ENCODE data around the gene PKP4.

The PKP4 gene

GRCh38 chr2:158478816-158479215 is 22.1 kb downstream of the PKP4 start:
- TF ChIP-seq CTCF (IDR thresholded peaks at IDR 0.05; ENCODE audit: low read length), result no peak
- no peak for TF ChIP-seq EZH2 (IDR thresholded peaks at IDR 0.05; ENCODE audit: borderline replicate concordance, low read length)

GRCh38 chr2:158481116-158481515 is 24.4 kb downstream of the PKP4 start:
- Histone ChIP-seq H3K4me3 (ENCODE audit: low read depth, low read length, poor library complexity, severe bottlenecking) (no peak overlapping the region), H3K9me3 (ENCODE audit: low read length) (no peaks in the 10 kb centered on the region), H3F3A (ENCODE audit: insufficient read depth, low read length) (no peaks in the 10 kb centered on the region), H3K9ac (ENCODE audit: low read length) (no peak overlapping the region), H4K20me1 (ENCODE audit: insufficient read depth, low read length) (no peaks in the 10 kb centered on the region), H3K4me1 (ENCODE audit: insufficient read depth, low read length, severe bottlenecking) (peaks cover 7% of the 10 kb centered on the region), H3K27ac (ENCODE audit: low read depth, low read length, poor library complexity, severe bottlenecking) (no peak overlapping the region), H3K4me2 (ENCODE audit: low read length) (no peak overlapping the region), H2AFZ (ENCODE audit: low read length) (no peak overlapping the region), H3K27me3 (ENCODE audit: insufficient read depth, low read length) (no peaks in the 10 kb centered on the region), H3K9me2 (ENCODE audit: low read depth, low read length) (no peaks in the 10 kb centered on the region), H3K79me2 (ENCODE audit: insufficient read depth, low read length) (no peaks in the 10 kb centered on the region), H3K36me3 (ENCODE audit: insufficient read depth, low read length) (no peaks in the 10 kb centered on the region)
- TF ChIP-seq EZH2 (IDR thresholded peaks at IDR 0.05; ENCODE audit: borderline replicate concordance, low read length) (no peak), CTCF (IDR thresholded peaks at IDR 0.05; ENCODE audit: low read length) (no peak)

More at GRCh38 chr2:158478816-158479215, 22.1 kb downstream of the PKP4 start:
- Histone ChIP-seq H3K9me3 (ENCODE audit: low read length) (no peaks in the 10 kb centered on the region), H3K36me3 (ENCODE audit: insufficient read depth, low read length) (no peaks in the 10 kb centered on the region), H3K4me3 (ENCODE audit: low read depth, low read length, poor library complexity, severe bottlenecking) (no peak overlapping the region), H3K9ac (ENCODE audit: low read length) (no peak overlapping the region), H3F3A (ENCODE audit: insufficient read depth, low read length) (no peaks in the 10 kb centered on the region), H2AFZ (ENCODE audit: low read length) (no peak overlapping the region), H3K79me2 (ENCODE audit: insufficient read depth, low read length) (no peaks in the 10 kb centered on the region), H3K27me3 (ENCODE audit: insufficient read depth, low read length) (no peaks in the 10 kb centered on the region), H3K4me1 (ENCODE audit: insufficient read depth, low read length, severe bottlenecking) (peaks cover 7% of the 10 kb centered on the region), H3K9me2 (ENCODE audit: low read depth, low read length) (no peaks in the 10 kb centered on the region), H3K4me2 (ENCODE audit: low read length) (no peak overlapping the region), H3K27ac (ENCODE audit: low read depth, low read length, poor library complexity, severe bottlenecking) (no peak overlapping the region), H4K20me1 (ENCODE audit: insufficient read depth, low read length) (no peaks in the 10 kb centered on the region)

- H3F3A ChIP-seq (ENCODE audit: insufficient read depth, low read length), result no peaks in the 10 kb centered on the region
- H3K4me2 ChIP-seq (ENCODE audit: low read length), result no peak overlapping the region
- H3K4me3 ChIP-seq (ENCODE audit: low read depth, low read length, poor library complexity, severe bottlenecking), result no peak overlapping the region
- H3K27ac ChIP-seq (ENCODE audit: low read depth, low read length, poor library complexity, severe bottlenecking), result no peak overlapping the region
- H3K79me2 ChIP-seq (ENCODE audit: insufficient read depth, low read length), result no peaks in the 10 kb centered on the region
- H3K9me3 ChIP-seq (ENCODE audit: low read length), result no peaks in the 10 kb centered on the region
- no peaks in the 10 kb centered on the region for H3K36me3 ChIP-seq (ENCODE audit: insufficient read depth, low read length)
- no peaks in the 10 kb centered on the region for H3K4me1 ChIP-seq (ENCODE audit: insufficient read depth, low read length, severe bottlenecking)
- H2AFZ ChIP-seq (ENCODE audit: low read length), result no peak overlapping the region
- H3K27me3 ChIP-seq (ENCODE audit: insufficient read depth, low read length), result no peaks in the 10 kb centered on the region
- TF ChIP-seq CTCF (IDR thresholded peaks at IDR 0.05; ENCODE audit: low read length) (no peak), EZH2 (IDR thresholded peaks at IDR 0.05; ENCODE audit: borderline replicate concordance, low read length) (no peak)
- no peaks in the 10 kb centered on the region for H4K20me1 ChIP-seq (ENCODE audit: insufficient read depth, low read length)
- no peak overlapping the region for H3K9ac ChIP-seq (ENCODE audit: low read length)
- no peaks in the 10 kb centered on the region for H3K9me2 ChIP-seq (ENCODE audit: low read depth, low read length)
Measured at GRCh38 chr2:158482594-158482993, 25.8 kb downstream of the PKP4 start.
